ENCODE results near the gene SSRP1. TPM values are rescaled to one million over a fixed set of nuclear protein-coding genes. Genes with fewer than 3 reads are reported as not detected.

SSRP1 gene
- total and polyA plus RNA-seq, 2 of the 13 experiments (the other 11 are each of a cell fraction or from before 2014, with no cell fraction given), result 93.6 to 129 TPM

DNA sequence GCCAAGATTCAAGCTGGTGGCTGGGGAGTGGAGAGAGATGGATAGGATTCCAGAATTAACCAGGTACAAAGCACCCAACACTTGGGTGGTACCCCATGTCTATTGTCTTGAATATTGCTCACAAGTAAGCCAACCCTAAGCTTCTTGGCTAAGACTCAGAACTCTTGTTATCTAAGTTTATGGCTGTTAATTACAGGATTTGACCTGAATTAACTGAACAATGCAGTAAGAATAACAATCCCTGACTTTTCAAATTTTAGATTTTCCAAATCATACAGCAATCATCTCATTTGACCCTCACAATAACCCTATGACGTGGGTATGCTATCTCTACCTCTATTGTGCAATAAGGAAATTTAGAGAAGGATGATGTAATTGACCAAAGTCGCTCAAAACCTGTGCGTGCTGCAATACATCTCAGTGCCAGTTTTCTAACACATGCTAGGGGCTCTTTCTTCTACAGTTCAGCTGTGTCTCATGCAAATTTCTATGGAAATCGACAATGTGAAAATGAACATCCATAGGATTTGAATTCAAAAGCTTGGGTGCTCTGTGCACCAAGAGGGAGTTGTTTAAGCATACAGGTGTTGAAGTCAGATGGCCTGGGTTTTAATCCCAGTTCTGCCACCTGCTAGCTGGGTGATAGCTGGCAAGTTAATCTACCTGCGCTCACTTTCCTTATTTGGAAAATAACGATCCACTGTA, 58.6 kb downstream of the SSRP1 start:
- WGBS (ENCODE audit: low lambda C conversion rate), result 18% methylated on average over 6 of the region's 6 CpGs
- no peak overlapping the region for H3K4me2 ChIP-seq (ENCODE audit: low read depth, low read length)
- H3K9ac ChIP-seq (ENCODE audit: insufficient read depth, low read depth, low read length), result no peak overlapping the region
- no peak overlapping the region for H2AFZ ChIP-seq (ENCODE audit: low read length)
- ATAC-seq, result no peak
- 0 out of 2 replicates have a peak, but pooled peaks have one; percentile 5 for TF ChIP-seq CEBPG (CRISPR knock-in tag; IDR thresholded peaks at IDR 0.05)
- TF ChIP-seq, protein P1, sequence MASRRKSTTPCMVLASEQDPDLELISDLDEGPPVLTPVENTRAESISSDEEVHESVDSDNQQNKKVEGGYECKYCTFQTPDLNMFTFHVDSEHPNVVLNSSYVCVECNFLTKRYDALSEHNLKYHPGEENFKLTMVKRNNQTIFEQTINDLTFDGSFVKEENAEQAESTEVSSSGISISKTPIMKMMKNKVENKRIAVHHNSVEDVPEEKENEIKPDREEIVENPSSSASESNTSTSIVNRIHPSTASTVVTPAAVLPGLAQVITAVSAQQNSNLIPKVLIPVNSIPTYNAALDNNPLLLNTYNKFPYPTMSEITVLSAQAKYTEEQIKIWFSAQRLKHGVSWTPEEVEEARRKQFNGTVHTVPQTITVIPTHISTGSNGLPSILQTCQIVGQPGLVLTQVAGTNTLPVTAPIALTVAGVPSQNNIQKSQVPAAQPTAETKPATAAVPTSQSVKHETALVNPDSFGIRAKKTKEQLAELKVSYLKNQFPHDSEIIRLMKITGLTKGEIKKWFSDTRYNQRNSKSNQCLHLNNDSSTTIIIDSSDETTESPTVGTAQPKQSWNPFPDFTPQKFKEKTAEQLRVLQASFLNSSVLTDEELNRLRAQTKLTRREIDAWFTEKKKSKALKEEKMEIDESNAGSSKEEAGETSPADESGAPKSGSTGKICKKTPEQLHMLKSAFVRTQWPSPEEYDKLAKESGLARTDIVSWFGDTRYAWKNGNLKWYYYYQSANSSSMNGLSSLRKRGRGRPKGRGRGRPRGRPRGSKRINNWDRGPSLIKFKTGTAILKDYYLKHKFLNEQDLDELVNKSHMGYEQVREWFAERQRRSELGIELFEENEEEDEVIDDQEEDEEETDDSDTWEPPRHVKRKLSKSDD (CRISPR knock-in tag; IDR thresholded peaks at IDR 0.05; ENCODE audit: low read depth), result no peak
- no peak for TF ChIP-seq ZFP82 (CRISPR knock-in tag; IDR thresholded peaks at IDR 0.05; ENCODE audit: borderline replicate concordance)
- peak; percentile 71 for TF ChIP-seq CEBPB (IDR thresholded peaks at IDR 0.05; ENCODE audit: borderline replicate concordance, low read depth, low read length)
- ChIA-PET CTCF (ENCODE audit: low intra/inter-chr PET ratio, low total read pairs) (no interaction called here), POLR2A (no interaction called here)
- no peak overlapping the region for H3K4me3 ChIP-seq (replicated peaks in 1 of 3; ENCODE audit: insufficient read depth in 1 of 3, low read depth in 2 of 3, low read length in 3 of 3)
- H3K79me2 ChIP-seq (ENCODE audit: insufficient read depth, low read length), result no peaks in the 10 kb centered on the region
- H3K36me3 ChIP-seq (replicated peaks in 1 of 2; ENCODE audit: control insufficient read depth in 1 of 2, insufficient read depth in 2 of 2, low read length in 2 of 2), result no peaks in the 10 kb centered on the region
- no TSS peak for BruUV-seq (replicated peaks)
- H3K27ac ChIP-seq (ENCODE audit: extremely low read length, insufficient read depth, low read length), result no peak overlapping the region
- no peaks in the 10 kb centered on the region for H4K20me1 ChIP-seq (ENCODE audit: insufficient read depth, low read length)
- peaks cover 7% of the 10 kb centered on the region; the same call in 1 of the 2 replicates for H3K9me3 ChIP-seq (ENCODE audit: low read length)
- no peak for DNase-seq (ENCODE audit: low spot score)
- 0 out of 2 replicates have a peak, but pooled peaks cover 5% of the 10 kb centered on the region for H3K4me1 ChIP-seq (ENCODE audit: insufficient read depth, low read length)
- in situ Hi-C loops (cut with HindIII; ENCODE audit: extremely low pct_ligation_motif_present, low pct_unique_long_range_greater_than_20kb), result no loop called here
- no peak for FAIRE-seq
- intact Hi-C loops (cut with micrococcal nuclease; ENCODE audit: unreplicated experiment), result loop anchor here (5.0 kb wide), 1 partner anchor 70 kb away; no protein-coding TSS in a partner anchor
- peaks cover 0 to 8% of the 10 kb centered on the region in 2 experiments; a peak in 2 of 5 replicates for H3K27me3 ChIP-seq (ENCODE audit: control insufficient read depth in 1 of 2, insufficient read depth in 2 of 2, low read length in 2 of 2)

Data from HepG2 (cell line).